Neural progenitor cell (in vitro differentiated cells): ENCODE measurements around the gene KLHDC4. TPM values are rescaled to one million over a fixed set of nuclear protein-coding genes. Genes with fewer than 3 reads are reported as not detected.

Source experiments
- DNase-seq: peaks from one replicate; pipeline ENCODE4 v3.0.0-alpha.2; 2016; ENCODE audit warnings: low spot score
- H2AFZ ChIP-seq: fragments of 200-600 bp; sonication (generic); replicated peaks from 2 replicates; pipeline ENCODE4 v1.6.1; 2016; ENCODE audit warnings: antibody characterized with exemption
- H3F3A ChIP-seq: fragments of 200-600 bp; sonication (generic); 2 replicates; pipeline ENCODE4 v1.6.1; 2016; ENCODE audit warnings: antibody characterized with exemption, low read depth
- H3K27ac ChIP-seq: fragments of 200-600 bp; sonication (generic); 2 replicates; pipeline ENCODE4 v1.5.1; 2016; ENCODE audit warnings: mild to moderate bottlenecking
- H3K27me3 ChIP-seq: fragments of 200-600 bp; sonication (generic); 2 replicates; pipeline ENCODE4 v1.6.1; 2016; ENCODE audit warnings: mild to moderate bottlenecking, moderate library complexity
- H3K36me3 ChIP-seq: fragments of 200-600 bp; sonication (generic); 2 replicates; pipeline ENCODE4 v1.5.1; 2016
- H3K4me1 ChIP-seq: fragments of 200-600 bp; sonication (generic); 2 replicates; pipeline ENCODE4 v1.6.1; 2016; ENCODE audit warnings: mixed run types
- H3K4me2 ChIP-seq: fragments of 200-600 bp; sonication (generic); 2 replicates; pipeline ENCODE4 v1.6.1; 2016
- H3K4me3 ChIP-seq: fragments of 200-600 bp; sonication (generic); 2 replicates; pipeline ENCODE4 v1.5.1; 2016
- H3K79me2 ChIP-seq: fragments of 200-600 bp; sonication (generic); 2 replicates; pipeline ENCODE4 v1.6.1; 2016; ENCODE audit warnings: low read depth
- H3K9ac ChIP-seq: fragments of 200-600 bp; sonication (generic); 2 replicates; pipeline ENCODE4 v1.6.1; 2016
- H3K9me3 ChIP-seq: fragments of 200-600 bp; sonication (generic); 2 replicates; pipeline ENCODE4 v1.5.1; 2016; ENCODE audit warnings: low read depth
- H4K20me1 ChIP-seq: fragments of 200-600 bp; sonication (generic); 2 replicates; pipeline ENCODE4 v1.6.1; 2016; ENCODE audit warnings: low read depth
- H3K27ac Mint-ChIP-seq: 3 replicates; pipeline ENCODE4 v1.8.0; 2021; ENCODE audit warnings: mixed read lengths
- H3K27me3 Mint-ChIP-seq: 2 replicates; pipeline ENCODE4 v1.8.0; 2022; ENCODE audit warnings: low read depth, mild to moderate bottlenecking, inconsistent platforms, moderate library complexity, mixed read lengths; ENCODE audit not compliant: insufficient read depth
- H3K36me3 Mint-ChIP-seq: 3 replicates; pipeline ENCODE4 v1.8.0; 2021; ENCODE audit warnings: mixed read lengths
- H3K4me1 Mint-ChIP-seq: 3 replicates; pipeline ENCODE4 v1.8.0; 2021; ENCODE audit warnings: mixed read lengths
- H3K4me3 Mint-ChIP-seq: 3 replicates; pipeline ENCODE4 v1.8.0; 2021; ENCODE audit warnings: mild to moderate bottlenecking, moderate library complexity, mixed read lengths
- H3K9me3 Mint-ChIP-seq: 3 replicates; pipeline ENCODE4 v1.8.0; 2020; ENCODE audit warnings: mixed read lengths
- CTCF ChIP-seq: fragments of 200-600 bp; sonication (generic); IDR thresholded peaks from 2 replicates; pipeline ENCODE4 v1.5.1; 2017; ENCODE audit warnings: antibody characterized with exemption, mild to moderate bottlenecking
- EZH2 ChIP-seq: fragments of 200-600 bp; sonication (generic); IDR thresholded peaks from 2 replicates; pipeline ENCODE4 v1.6.1; 2017; ENCODE audit warnings: antibody characterized with exemption, mild to moderate bottlenecking, moderate library complexity
- EZH2phosphoT487 ChIP-seq: fragments of 200-600 bp; sonication (generic); IDR thresholded peaks from 2 replicates; pipeline ENCODE4 v1.6.1; 2017; ENCODE audit warnings: antibody characterized with exemption
- total RNA-seq: library from RNA; depleted of rRNA; stranded (reverse); fragments of >200 nt; gene quantifications from 2 replicates; pipeline ENCODE4 v1.2.3, GENCODE V29; 2015; ENCODE audit warnings: low replicate concordance

Gene KLHDC4
- total RNA-seq, 1 donor from 2014 or later = 19.2 TPM

DNA sequence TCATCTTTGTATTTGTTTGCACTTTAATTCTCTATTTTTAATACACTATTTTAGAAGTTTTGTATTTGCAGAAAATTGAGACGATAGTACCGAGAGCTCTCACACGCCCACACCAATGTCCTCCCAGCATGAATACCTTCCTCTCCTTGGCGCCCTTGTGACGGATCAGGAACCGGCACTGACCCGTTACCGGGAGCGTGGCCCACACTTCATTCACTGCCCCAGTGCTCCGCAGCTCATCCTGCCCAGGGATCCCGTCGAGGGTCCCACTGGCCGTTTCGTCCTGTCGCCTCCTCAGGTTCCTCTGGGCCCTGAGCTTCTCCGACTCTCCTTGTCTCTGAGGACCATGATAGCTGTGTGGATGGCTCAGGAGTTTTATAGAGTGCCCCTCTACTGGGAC, 50.6 kb downstream of the KLHDC4 start:
- no peaks in the 10 kb centered on the region for H3K4me1 ChIP-seq
- no peak overlapping the region for H3K27ac ChIP-seq
- H3K36me3 Mint-ChIP-seq = peaks cover 20% of the 10 kb centered on the region
- H3K9ac ChIP-seq = no peak overlapping the region
- no peaks in the 10 kb centered on the region for H3K36me3 ChIP-seq
- peaks cover 2% of the 10 kb centered on the region for H3K9me3 Mint-ChIP-seq
- no peaks in the 10 kb centered on the region for H3K79me2 ChIP-seq
- no peak overlapping the region for H3K4me2 ChIP-seq
- peaks cover 2% of the 10 kb centered on the region for H3K27me3 Mint-ChIP-seq
- no peak overlapping the region for H3K4me3 Mint-ChIP-seq
- H4K20me1 ChIP-seq = no peaks in the 10 kb centered on the region
- no peak overlapping the region for H2AFZ ChIP-seq
- H3K4me1 Mint-ChIP-seq = peaks cover 3% of the 10 kb centered on the region
- no peak overlapping the region for H3K4me3 ChIP-seq
- H3K27me3 ChIP-seq = no peaks in the 10 kb centered on the region
- TF ChIP-seq EZH2phosphoT487 (no peak), EZH2 (no peak), CTCF (no peak)
- no peak for DNase-seq
- H3F3A ChIP-seq = no peaks in the 10 kb centered on the region
- H3K9me3 ChIP-seq = no peaks in the 10 kb centered on the region
- H3K27ac Mint-ChIP-seq = peak overlapping the region; percentile 61

DNA sequence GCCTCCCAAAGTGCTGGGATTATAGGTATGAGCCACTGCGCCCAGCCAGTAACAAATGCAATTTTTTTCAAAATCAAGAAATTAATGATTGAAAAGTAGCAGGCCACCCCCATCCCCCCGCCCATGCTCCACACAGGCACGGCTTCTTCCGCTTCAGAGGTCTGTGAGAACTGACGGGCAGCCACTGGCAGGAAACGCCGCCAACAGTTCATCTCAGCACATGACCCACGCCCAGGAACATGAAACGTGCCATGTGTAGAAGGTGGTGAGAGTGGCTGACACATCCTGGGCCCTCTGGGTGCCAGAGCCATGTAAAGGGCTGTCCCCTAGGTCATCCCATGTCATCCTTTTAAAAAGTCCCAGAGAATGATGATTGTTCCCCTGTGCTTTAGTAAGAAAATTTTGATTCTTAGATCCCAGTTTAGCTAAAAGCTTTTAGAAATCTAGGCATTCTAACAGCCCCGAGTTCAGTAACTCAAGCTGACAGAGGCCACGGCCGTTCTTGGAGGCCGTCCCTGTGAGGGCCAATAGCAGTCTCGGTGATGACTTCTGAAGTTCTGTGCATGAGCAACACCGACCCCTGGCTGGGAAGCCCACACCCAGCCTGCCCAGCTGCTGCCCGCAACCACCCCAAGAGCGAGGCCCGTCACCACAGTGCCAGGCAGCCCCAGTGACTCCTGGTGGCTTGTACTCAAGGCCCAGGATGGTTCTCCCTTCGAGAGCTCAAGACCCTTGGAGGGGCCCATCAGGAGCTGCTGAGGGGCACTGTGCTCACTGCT, 52.1 kb downstream of the KLHDC4 start:
- no peaks in the 10 kb centered on the region for H3K36me3 ChIP-seq
- no peak overlapping the region for H3K27ac ChIP-seq
- no peaks in the 10 kb centered on the region for H3K9me3 Mint-ChIP-seq
- H3K4me3 ChIP-seq = no peak overlapping the region
- H2AFZ ChIP-seq = no peak overlapping the region
- peaks cover 9% of the 10 kb centered on the region for H3K36me3 Mint-ChIP-seq
- H3K4me1 Mint-ChIP-seq = no peaks in the 10 kb centered on the region
- H3K4me3 Mint-ChIP-seq = no peak overlapping the region
- H3K27me3 Mint-ChIP-seq = no peaks in the 10 kb centered on the region
- H3K9ac ChIP-seq = no peak overlapping the region
- no peak overlapping the region for H3K27ac Mint-ChIP-seq
- DNase-seq = no peak
- no peaks in the 10 kb centered on the region for H3K9me3 ChIP-seq
- TF ChIP-seq CTCF (no peak), EZH2phosphoT487 (no peak), EZH2 (no peak)
- no peaks in the 10 kb centered on the region for H3F3A ChIP-seq
- no peak overlapping the region for H3K4me2 ChIP-seq
- no peaks in the 10 kb centered on the region for H3K79me2 ChIP-seq
- H4K20me1 ChIP-seq = no peaks in the 10 kb centered on the region
- no peaks in the 10 kb centered on the region for H3K4me1 ChIP-seq
- no peaks in the 10 kb centered on the region for H3K27me3 ChIP-seq

DNA sequence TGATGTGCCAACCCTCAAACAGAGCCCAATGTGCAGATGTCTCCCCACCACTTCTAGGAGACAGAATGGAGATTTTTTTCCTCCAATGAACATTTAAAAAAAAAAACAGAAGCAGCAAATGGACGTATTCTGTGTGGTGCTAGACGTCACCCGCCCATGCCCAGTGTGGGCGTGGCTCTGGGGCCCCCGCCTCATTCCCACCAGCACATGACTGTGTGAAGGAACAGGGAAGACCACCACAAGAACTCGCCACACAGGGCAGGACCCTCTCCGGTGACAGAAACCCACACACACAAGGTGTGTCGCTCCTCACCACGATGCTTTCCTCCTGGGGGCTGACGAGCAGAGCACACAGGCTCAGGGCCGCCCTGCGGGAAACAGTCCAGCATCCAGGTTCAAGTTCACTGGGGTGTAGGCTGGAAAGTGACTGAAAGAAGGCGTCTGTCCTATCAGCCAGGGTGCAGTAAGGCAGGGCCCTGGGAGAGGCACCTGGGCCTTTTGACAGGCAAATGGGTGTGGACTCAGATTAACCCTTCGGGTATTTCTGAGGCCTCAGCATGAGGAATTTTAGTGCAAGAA, 53.5 kb downstream of the KLHDC4 start:
- Histone ChIP-seq H3F3A (no peaks in the 10 kb centered on the region), H3K4me3 (no peak overlapping the region), H3K4me2 (no peak overlapping the region), H3K4me1 (no peaks in the 10 kb centered on the region), H3K79me2 (no peaks in the 10 kb centered on the region), H3K36me3 (no peaks in the 10 kb centered on the region), H3K27me3 (no peaks in the 10 kb centered on the region), H3K9me3 (no peaks in the 10 kb centered on the region), H3K27ac (no peak overlapping the region), H2AFZ (no peak overlapping the region), H4K20me1 (peaks cover 3% of the 10 kb centered on the region), H3K9ac (no peak overlapping the region)
- no peak for DNase-seq
- H3K9me3 Mint-ChIP-seq = no peaks in the 10 kb centered on the region
- peaks cover 6% of the 10 kb centered on the region for H3K36me3 Mint-ChIP-seq
- no peaks in the 10 kb centered on the region for H3K27me3 Mint-ChIP-seq
- no peaks in the 10 kb centered on the region for H3K4me1 Mint-ChIP-seq
- H3K27ac Mint-ChIP-seq = no peak overlapping the region
- TF ChIP-seq CTCF (no peak), EZH2phosphoT487 (no peak), EZH2 (no peak)
- no peak overlapping the region for H3K4me3 Mint-ChIP-seq
